ENCODE results near the gene FNIP2. TPM values are rescaled to one million over a fixed set of nuclear protein-coding genes. Genes with fewer than 3 reads are reported as not detected.
"Not testable (repeated sequence)": the region's sequence is repeated elsewhere in the genome, so short reads cannot be mapped to it uniquely, and the experiment has no call there.

FNIP2 gene
- total RNA-seq, 2 experiments from 2014 or later = 17.7 to 19.4 TPM

DNA sequence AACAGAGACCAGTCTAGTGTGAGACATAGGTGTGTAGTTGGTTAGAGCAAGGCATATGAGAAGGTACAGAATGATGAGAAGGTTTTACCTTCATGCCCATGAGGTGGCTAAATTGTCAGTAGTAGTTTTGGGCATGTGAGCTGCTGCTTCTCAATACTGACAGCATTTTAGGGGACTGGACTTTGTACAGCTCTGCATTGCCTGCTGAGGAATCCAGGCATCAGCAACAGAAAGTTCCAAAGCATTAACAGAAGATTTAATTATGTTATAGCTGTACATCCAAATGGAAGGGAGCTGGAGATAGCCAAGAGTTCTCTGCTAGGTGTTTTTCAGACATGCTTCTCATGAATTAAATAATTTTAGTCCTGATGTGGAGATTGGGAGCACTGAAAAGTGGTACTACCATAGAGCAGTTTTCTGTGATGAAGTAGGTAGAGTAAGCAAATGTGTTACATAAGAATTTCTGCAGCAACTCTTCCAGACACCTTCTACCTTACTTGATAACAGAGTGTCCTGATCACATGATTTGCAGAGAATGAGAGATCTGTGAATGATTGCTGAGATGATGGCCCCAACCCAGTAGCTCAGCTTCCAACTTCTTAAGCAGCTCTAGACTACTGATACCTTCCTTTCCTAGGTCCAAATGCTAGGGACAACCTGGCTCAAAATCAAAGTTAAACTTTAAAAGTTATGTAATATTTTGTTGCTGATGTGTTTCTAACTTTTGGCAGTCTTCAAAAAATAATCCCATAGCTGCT lies 30.4 kb downstream of the FNIP2 start:
- CTCF ChIA-PET = interaction anchor here (1.6 kb wide), 1 partner anchor 11 kb away, joined by 4 read pairs; no protein-coding TSS in a partner anchor
- Mint-ChIP-seq H3K4me1 (ENCODE audit: low read depth) (peaks cover 17% of the 10 kb centered on the region), H3K36me3 (peaks cover 2% of the 10 kb centered on the region), H3K27me3 (no peaks in the 10 kb centered on the region), H3K27ac (no peak overlapping the region), H3K9me3 (no peaks in the 10 kb centered on the region), H3K4me3 (no peak overlapping the region)
- intact Hi-C loops (cut with micrococcal nuclease) = no loop called here
- no peak for DNase-seq
- POLR2A ChIA-PET = no interaction called here

DNA sequence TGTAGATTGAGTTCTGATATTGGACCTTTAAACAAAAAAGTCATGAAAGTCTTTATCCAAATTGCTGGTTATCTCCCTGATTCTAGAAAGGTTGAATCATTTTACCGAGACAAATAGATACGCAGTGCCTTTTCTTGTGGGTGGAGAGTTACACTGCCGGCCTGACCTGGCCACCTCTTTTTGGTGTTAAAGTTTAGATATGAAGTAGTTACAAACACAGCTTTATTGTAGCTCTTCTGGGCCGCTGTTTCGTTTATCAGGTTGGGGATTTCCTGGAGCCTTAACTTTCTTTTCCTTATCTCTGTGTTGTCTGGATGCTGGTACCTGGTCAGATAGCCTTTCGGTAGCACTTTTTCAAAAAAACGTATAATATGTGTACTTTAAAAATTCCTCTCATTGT lies 31.0 kb downstream of the FNIP2 start:
- Mint-ChIP-seq H3K4me1 (ENCODE audit: low read depth) (peaks cover 17% of the 10 kb centered on the region), H3K4me3 (no peak overlapping the region), H3K27ac (no peak overlapping the region), H3K36me3 (peaks cover 2% of the 10 kb centered on the region), H3K27me3 (no peaks in the 10 kb centered on the region), H3K9me3 (no peaks in the 10 kb centered on the region)
- ChIA-PET POLR2A (no interaction called here), CTCF (interaction anchor here (1.6 kb wide), 1 partner anchor 12 kb away, joined by 4 read pairs; no protein-coding TSS in a partner anchor)
- intact Hi-C loops (cut with micrococcal nuclease) = no loop called here
- no peak for DNase-seq

DNA sequence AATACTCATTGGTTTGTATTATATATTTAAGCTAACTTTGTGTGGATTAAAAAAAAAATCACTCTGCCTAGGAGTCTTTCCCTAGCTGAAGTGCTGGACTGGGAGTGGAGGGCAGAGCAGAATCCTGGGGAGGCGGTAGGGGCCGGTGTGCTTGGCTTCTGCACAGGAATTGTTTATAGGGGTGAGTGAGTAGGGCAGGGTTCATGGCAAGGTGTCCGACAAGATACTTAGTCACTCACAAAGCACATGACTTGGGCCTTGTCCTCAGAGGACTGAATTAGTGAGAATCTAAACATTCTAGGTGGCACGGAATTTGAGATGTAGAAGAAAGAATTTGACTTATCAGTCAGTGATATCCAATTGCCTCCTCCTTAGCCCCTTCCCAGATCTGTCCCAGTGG lies 32.2 kb downstream of the FNIP2 start:
- CTCF ChIA-PET = no interaction called here
- H3K9me3 Mint-ChIP-seq = no peaks in the 10 kb centered on the region
- H3K4me1 Mint-ChIP-seq (ENCODE audit: low read depth) = peaks cover 16% of the 10 kb centered on the region
- peaks cover under 1% of the 10 kb centered on the region for H3K36me3 Mint-ChIP-seq
- no peak overlapping the region for H3K4me3 Mint-ChIP-seq
- no peak for DNase-seq
- no peak overlapping the region for H3K27ac Mint-ChIP-seq
- H3K27me3 Mint-ChIP-seq = no peaks in the 10 kb centered on the region
- POLR2A ChIA-PET = no interaction called here
- intact Hi-C loops (cut with micrococcal nuclease) = no loop called here

DNA sequence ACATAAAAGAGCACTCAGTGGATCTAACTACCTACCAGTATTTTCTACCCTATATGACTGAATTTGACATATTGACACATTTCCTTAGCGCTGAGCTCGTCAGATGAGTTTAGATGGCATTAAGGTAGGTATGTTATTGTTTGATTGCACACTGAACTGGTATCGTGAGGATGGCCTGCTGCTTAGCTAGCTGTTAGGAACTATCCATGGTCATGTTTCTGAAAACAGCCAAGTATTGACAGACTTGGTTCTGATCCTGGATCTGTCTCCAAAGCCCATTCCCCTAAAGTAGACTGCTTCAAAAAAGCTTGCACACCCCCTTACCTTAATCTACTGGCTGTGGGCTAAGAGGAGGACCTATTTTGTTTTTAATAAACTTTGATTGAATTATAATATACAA lies 32.9 kb downstream of the FNIP2 start:
- Mint-ChIP-seq H3K36me3 (no peaks in the 10 kb centered on the region), H3K9me3 (no peaks in the 10 kb centered on the region), H3K4me1 (ENCODE audit: low read depth) (peaks cover 10% of the 10 kb centered on the region), H3K27ac (no peak overlapping the region), H3K27me3 (no peaks in the 10 kb centered on the region), H3K4me3 (no peak overlapping the region)
- CTCF ChIA-PET = no interaction called here
- intact Hi-C loops (cut with micrococcal nuclease) = no loop called here
- POLR2A ChIA-PET = no interaction called here
- no peak for DNase-seq

DNA sequence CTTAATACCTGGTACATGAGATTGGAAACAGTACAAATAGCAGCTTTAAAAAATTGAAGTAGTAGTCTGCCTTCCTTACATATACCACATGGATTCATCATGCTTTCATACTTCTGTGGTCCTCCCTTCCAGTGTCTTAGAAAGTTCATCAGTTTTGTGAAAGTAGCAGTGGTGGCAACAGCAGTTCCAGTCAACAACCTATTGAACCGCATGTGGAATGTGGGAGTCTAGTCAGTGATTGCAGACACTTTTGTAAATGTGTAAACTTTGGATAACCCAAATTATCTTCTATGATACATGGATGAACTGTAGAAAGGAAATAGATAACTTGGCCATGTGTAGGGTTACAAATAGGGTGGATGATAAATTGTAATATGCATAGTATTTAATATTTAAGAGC lies 34.1 kb downstream of the FNIP2 start:
- Mint-ChIP-seq H3K9me3 (no peaks in the 10 kb centered on the region), H3K27me3 (no peaks in the 10 kb centered on the region), H3K4me3 (no peak overlapping the region), H3K36me3 (no peaks in the 10 kb centered on the region), H3K27ac (no peak overlapping the region), H3K4me1 (ENCODE audit: low read depth) (peaks cover 10% of the 10 kb centered on the region)
- CTCF ChIA-PET = no interaction called here
- no peak for DNase-seq
- intact Hi-C loops (cut with micrococcal nuclease) = no loop called here
- POLR2A ChIA-PET = no interaction called here

DNA sequence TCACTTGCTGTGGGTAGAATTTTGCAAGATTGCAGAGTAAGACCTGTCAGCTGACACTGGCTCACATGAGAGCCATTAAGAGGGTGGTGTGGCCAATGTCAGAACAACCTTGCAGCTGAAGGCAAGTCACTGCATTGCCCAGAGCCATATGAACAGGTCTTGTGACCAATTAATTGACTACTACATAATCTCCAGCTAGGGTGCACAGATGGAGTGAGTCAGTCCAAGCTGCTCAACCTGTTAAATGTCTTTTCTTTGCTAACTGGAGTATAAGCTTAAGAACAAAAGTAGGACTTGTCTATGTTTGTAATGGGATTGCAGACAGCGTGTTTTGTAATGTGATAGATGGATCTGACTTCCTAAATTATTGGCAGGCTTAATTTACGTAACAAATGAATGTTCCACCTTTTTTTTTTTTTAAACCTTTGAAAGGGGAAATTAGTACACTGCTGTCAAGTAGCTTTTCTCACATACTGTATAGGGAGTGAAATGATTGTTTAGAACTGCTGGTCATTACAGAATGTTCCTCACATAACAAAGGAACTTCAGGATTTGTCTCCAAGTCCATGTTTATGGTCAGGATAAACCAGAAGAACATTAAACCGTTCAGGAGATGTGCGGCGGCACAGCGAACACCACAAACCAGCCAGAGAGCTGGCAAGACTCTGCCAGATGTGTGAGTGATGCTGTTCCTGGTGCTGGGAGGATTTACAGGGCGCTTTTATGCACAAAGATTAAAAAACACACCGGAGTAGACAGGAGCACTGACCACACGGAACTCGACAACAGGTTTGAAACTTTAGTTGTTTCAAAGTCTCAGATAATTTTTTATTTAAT lies 37.0 kb downstream of the FNIP2 start:
- DNase-seq = no peak
- POLR2A ChIA-PET = no interaction called here
- no peaks in the 10 kb centered on the region for H3K27me3 Mint-ChIP-seq
- intact Hi-C loops (cut with micrococcal nuclease) = no loop called here
- CTCF ChIA-PET = no interaction called here
- H3K9me3 Mint-ChIP-seq = no peaks in the 10 kb centered on the region
- no peaks in the 10 kb centered on the region for H3K36me3 Mint-ChIP-seq
- H3K27ac Mint-ChIP-seq = no peak overlapping the region
- H3K4me3 Mint-ChIP-seq = no peak overlapping the region
- peaks cover 33% of the 10 kb centered on the region for H3K4me1 Mint-ChIP-seq (ENCODE audit: low read depth)

DNA sequence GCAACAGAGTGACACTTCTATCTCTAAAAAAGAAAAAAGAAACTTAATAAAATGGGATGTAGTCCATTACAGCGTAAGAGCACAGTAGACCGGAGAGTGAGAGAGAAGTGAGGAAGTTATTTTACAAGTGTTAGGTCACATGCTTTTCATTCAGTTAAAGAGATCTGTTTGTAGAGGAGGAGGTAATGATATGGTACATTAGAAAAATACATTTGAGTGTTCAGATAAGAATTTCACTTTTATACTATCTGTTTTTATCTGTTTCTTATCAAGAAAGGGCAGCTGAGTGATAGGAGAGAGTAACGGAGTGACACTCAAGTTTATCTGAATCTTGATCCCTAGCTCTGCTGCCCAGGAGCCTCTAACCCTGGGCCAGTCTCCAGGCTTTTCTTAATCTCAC lies 38.9 kb downstream of the FNIP2 start:
- Mint-ChIP-seq H3K9me3 (no peaks in the 10 kb centered on the region), H3K27me3 (no peaks in the 10 kb centered on the region), H3K27ac (no peak overlapping the region), H3K36me3 (no peaks in the 10 kb centered on the region), H3K4me3 (no peak overlapping the region), H3K4me1 (ENCODE audit: low read depth) (peaks cover 44% of the 10 kb centered on the region)
- intact Hi-C loops (cut with micrococcal nuclease) = no loop called here
- DNase-seq = no peak
- POLR2A ChIA-PET = no interaction called here
- CTCF ChIA-PET = no interaction called here

DNA sequence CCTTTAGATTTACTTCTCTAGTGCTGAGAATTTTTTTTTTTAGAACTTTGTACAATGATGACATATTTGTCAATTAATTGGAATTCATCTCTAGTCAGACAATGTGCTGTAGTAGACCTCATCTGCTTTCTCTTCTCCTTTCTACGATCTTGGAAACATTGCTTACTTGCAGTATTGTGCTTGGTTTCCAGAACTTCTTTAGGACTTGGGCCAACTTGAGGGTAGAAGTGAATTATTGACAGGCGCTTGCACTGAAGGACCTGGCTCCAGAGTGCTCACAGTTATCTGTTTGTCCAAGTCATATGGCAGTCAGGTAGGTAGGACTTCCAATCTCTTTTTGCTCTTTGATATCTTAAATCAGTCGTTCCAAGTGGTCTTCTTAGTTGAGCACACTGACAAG lies 39.6 kb downstream of the FNIP2 start:
- H3K9me3 Mint-ChIP-seq = no peaks in the 10 kb centered on the region
- H3K27ac Mint-ChIP-seq = no peak overlapping the region
- DNase-seq = no peak
- H3K4me1 Mint-ChIP-seq (ENCODE audit: low read depth) = peaks cover 40% of the 10 kb centered on the region
- H3K4me3 Mint-ChIP-seq = no peak overlapping the region
- ChIA-PET POLR2A (no interaction called here), CTCF (no interaction called here)
- H3K27me3 Mint-ChIP-seq = no peaks in the 10 kb centered on the region
- H3K36me3 Mint-ChIP-seq = no peaks in the 10 kb centered on the region
- intact Hi-C loops (cut with micrococcal nuclease) = no loop called here

DNA sequence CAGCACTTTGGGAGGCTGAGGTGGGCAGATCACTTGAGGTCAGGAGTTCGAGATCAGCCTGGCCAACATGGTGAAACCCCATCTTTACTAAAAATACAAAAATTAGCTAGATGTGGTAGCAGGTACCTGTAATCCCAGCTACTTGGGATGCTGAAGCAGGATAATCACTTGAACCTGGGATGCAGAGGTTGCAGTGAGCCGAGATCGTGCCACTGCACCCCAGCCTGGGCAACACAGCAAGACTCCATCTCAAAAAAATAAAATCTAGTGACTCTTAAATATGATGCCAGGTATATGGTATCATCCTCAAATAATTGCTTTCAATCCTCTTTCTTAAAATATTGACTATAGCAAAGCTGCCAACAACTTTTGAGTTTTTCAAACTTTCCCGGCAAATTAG lies 40.4 kb downstream of the FNIP2 start:
- not testable (repeated sequence) for H3K36me3 Mint-ChIP-seq, H3K9me3 Mint-ChIP-seq, H3K27me3 Mint-ChIP-seq, DNase-seq, H3K4me3 Mint-ChIP-seq
- POLR2A ChIA-PET = interaction anchor here (1.3 to 1.7 kb wide), 2 partner anchors 12 to 40 kb away, joined by 5 to 8 read pairs; no protein-coding TSS in a partner anchor
- intact Hi-C loops (cut with micrococcal nuclease) = loop anchor here (1.0 kb wide), 2 partner anchors 14 to 85 kb away; no protein-coding TSS in a partner anchor
- H3K4me1 Mint-ChIP-seq (ENCODE audit: low read depth) = peaks cover 40% of the 10 kb centered on the region
- CTCF ChIA-PET = interaction anchor here (0.6 kb wide), 1 partner anchor 14 kb away, joined by 3 read pairs; no protein-coding TSS in a partner anchor
- H3K27ac Mint-ChIP-seq = peak overlapping the region; percentile 64

DNA sequence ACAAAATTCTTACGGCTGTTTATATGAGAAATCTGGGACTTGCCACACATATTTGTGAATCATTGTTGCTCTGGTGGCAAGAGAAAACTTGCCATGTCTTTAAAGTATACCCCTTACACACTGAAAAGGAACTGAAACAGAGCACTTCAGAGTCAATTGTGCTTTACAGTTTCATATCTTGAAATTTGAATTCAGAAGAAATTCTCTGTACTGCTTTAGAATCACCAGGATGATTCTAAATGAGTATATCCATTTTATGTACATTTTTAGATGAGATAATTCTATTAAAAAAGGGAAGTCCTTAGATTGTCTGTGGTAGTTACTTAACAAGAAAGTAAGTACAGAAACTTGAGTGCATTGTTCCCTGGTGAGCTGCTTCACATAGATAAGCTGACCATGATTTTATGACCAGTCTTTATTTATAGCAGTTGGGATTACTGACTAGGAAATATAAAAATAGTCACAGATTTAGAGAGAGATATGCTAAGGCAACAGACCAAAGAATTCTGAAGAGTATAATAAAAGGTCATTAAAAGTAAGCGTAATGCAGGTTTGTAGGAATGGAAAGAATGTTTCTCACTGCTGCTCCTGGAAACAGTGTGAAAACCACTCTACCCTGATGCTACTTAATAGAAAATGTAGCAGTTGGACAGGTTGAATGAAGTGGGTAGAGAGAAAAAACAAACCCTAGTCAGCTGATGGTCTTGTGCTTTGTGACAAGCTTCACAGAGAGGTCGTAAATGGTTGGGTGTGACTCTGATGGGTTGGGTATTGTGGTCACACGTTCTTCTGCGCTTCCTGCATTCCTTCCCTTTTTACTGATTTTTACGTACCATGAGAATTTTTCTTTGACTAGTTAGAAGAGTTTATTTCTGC lies 41.0 kb downstream of the FNIP2 start:
- Mint-ChIP-seq H3K36me3 (peaks cover 3% of the 10 kb centered on the region), H3K4me3 (peak overlapping the region; percentile 36), H3K9me3 (no peaks in the 10 kb centered on the region), H3K27me3 (no peaks in the 10 kb centered on the region), H3K27ac (peak overlapping the region; percentile 64), H3K4me1 (ENCODE audit: low read depth) (peaks cover 46% of the 10 kb centered on the region)
- ChIA-PET POLR2A (interaction anchor here (0.6 to 2.1 kb wide), 7 partner anchors 10 to 45 kb away, joined by 3 to 8 read pairs (median 5); no protein-coding TSS in a partner anchor), CTCF (interaction anchor here (0.6 to 1.3 kb wide), 3 partner anchors 14 to 82 kb away, joined by 3 to 4 read pairs (median 3); no protein-coding TSS in a partner anchor)
- no peak for DNase-seq
- intact Hi-C loops (cut with micrococcal nuclease) = loop anchor here (1.0 to 2.0 kb wide), 4 partner anchors 13 to 86 kb away; partner anchors contain the start of gene FNIP2

DNA sequence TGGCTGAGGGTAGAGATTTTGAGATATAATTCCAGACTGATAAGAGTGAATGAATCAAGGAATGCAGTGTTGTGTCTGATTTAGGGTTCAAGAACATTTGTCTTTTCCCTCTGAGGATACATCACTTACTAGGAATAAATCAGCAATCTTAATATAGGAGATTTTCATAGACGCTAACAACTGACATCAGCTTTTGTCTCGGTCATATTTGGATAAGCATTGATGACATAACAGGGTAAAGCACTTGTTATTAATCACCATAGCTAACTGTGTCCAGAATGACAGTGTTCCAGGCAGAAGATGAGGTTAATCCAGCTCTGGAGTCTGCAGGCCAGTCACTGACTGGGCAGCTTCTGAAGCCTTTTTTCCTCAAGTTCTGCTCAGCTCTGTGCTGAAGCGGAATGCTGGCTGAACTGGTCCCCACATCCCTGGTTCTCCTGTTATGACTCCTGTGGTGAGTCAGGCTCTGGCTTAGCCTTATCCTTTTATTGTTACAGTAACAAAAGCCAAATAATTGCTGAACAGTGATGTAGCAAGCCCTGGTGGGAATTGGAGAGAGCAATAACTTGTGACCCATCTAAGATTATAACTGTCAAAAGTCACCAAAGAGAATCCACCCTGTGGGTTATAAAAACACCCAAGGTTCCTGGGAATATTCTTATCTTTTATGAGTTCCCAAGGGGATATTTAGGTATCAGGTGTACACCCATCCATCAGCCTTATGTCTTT lies 41.8 kb downstream of the FNIP2 start:
- peaks cover 3% of the 10 kb centered on the region for H3K36me3 Mint-ChIP-seq
- intact Hi-C loops (cut with micrococcal nuclease) = loop anchor here (2.0 kb wide), 2 partner anchors 32 to 42 kb away; partner anchors contain the start of gene FNIP2
- CTCF ChIA-PET = interaction anchor here (1.1 to 1.3 kb wide), 2 partner anchors 15 to 83 kb away, joined by 3 to 4 read pairs; no protein-coding TSS in a partner anchor
- H3K9me3 Mint-ChIP-seq = no peaks in the 10 kb centered on the region
- peak overlapping the region; percentile 64 for H3K27ac Mint-ChIP-seq
- POLR2A ChIA-PET = interaction anchor here (0.7 to 2.1 kb wide), 6 partner anchors 9 to 41 kb away, joined by 3 to 8 read pairs (median 6); no protein-coding TSS in a partner anchor
- H3K27me3 Mint-ChIP-seq = no peaks in the 10 kb centered on the region
- H3K4me1 Mint-ChIP-seq (ENCODE audit: low read depth) = peaks cover 46% of the 10 kb centered on the region
- peak; percentile 34 for DNase-seq
- H3K4me3 Mint-ChIP-seq = peak overlapping the region; percentile 39
